ENCODE data around the gene PCDH18. TPM values are rescaled to one million over a fixed set of nuclear protein-coding genes. Genes with fewer than 3 reads are reported as not detected.
"Not testable (repeated sequence)": the region's sequence is repeated elsewhere in the genome, so short reads cannot be mapped to it uniquely, and the experiment has no call there.

Gene PCDH18
- total RNA-seq, 4 donors from 2014 or later = 49.6 to 61.3 (median 54.3) TPM

GRCh38 chr4:137514406-137515111 is 17.7 kb downstream of the PCDH18 start:
- WGBS, 2 donors = 81% methylated on average over 3 of the region's 3 CpGs
- H3K27ac ChIP-seq = no peak overlapping the region
- H3K4me3 ChIP-seq = no peak overlapping the region
- TF ChIP-seq EP300 (IDR thresholded peaks at IDR 0.05) (no peak), POLR2A (IDR thresholded peaks at IDR 0.05) (no peak), CTCF (IDR thresholded peaks at IDR 0.05) (no peak)
- no peaks in the 10 kb centered on the region for H3K36me3 ChIP-seq
- no peaks in the 10 kb centered on the region for H3K9me3 ChIP-seq
- peaks cover 0 to 8% (median 0%) of the 10 kb centered on the region in 4 donors for H3K4me1 ChIP-seq
- no peaks in the 10 kb centered on the region for H3K27me3 ChIP-seq
- DNase-seq (ENCODE audit: low spot score in 2 of 2) = no peak

GRCh38 chr4:137510557-137511265 is 21.6 kb downstream of the PCDH18 start:
- Histone ChIP-seq H3K4me3 (peak overlapping the region in 1 of 4 donors; percentile 20), H3K9me3 (no peaks in the 10 kb centered on the region), H3K4me1 (peaks cover 0 to 8% (median 0%) of the 10 kb centered on the region in 4 donors), H3K36me3 (no peaks in the 10 kb centered on the region), H3K27me3 (no peaks in the 10 kb centered on the region), H3K27ac (peak overlapping the region in 2 of 4 donors; percentile 44 to 46)
- DNase-seq (ENCODE audit: low spot score in 2 of 2) = no peak
- WGBS, 2 donors = 47 to 53% methylated on average over 2 of the region's 2 CpGs
- TF ChIP-seq CTCF (IDR thresholded peaks at IDR 0.05) (no peak), POLR2A (IDR thresholded peaks at IDR 0.05) (no peak), EP300 (IDR thresholded peaks at IDR 0.05) (peak in 1 of 2 donors; percentile 22)

- no peaks in the 10 kb centered on the region for H3K9me3 ChIP-seq
- TF ChIP-seq POLR2A (IDR thresholded peaks at IDR 0.05) = no peak
- no peak for TF ChIP-seq CTCF (IDR thresholded peaks at IDR 0.05)
- TF ChIP-seq EP300 (IDR thresholded peaks at IDR 0.05) = no peak
- no peak for DNase-seq (ENCODE audit: low spot score in 2 of 2)
- H3K36me3 ChIP-seq = no peaks in the 10 kb centered on the region
- WGBS, 2 donors = 87 to 90% methylated on average over 4 of the region's 4 CpGs
- H3K27me3 ChIP-seq = no peaks in the 10 kb centered on the region
- no peak overlapping the region for H3K4me3 ChIP-seq
- peak overlapping the region in 1 of 4 donors; percentile 46 for H3K27ac ChIP-seq
- peaks cover 0 to 8% (median 0%) of the 10 kb centered on the region in 4 donors for H3K4me1 ChIP-seq
These were observed 22.4 kb downstream of the PCDH18 start for GRCh38 chr4:137509855-137510282.

- Histone ChIP-seq H3K27ac (no peak overlapping the region), H3K27me3 (no peaks in the 10 kb centered on the region), H3K36me3 (no peaks in the 10 kb centered on the region), H3K4me3 (no peak overlapping the region), H3K9me3 (no peaks in the 10 kb centered on the region), H3K4me1 (no peaks in the 10 kb centered on the region)
- no peak for DNase-seq (ENCODE audit: low spot score in 2 of 2)
- no peak for TF ChIP-seq POLR2A (IDR thresholded peaks at IDR 0.05)
- no peak for TF ChIP-seq CTCF (IDR thresholded peaks at IDR 0.05)
- no peak for TF ChIP-seq EP300 (IDR thresholded peaks at IDR 0.05)
- 68 to 70% methylated on average over 6 of the region's 6 CpGs for WGBS, 2 donors
These were observed 29.8 kb downstream of the PCDH18 start for GRCh38 chr4:137502339-137503129.

GRCh38 chr4:137496267-137496666 is 36.0 kb downstream of the PCDH18 start:
- not testable (repeated sequence) for H3K4me3 ChIP-seq; H3K9me3 ChIP-seq; H3K4me1 ChIP-seq; DNase-seq (ENCODE audit: low spot score in 2 of 2); H3K36me3 ChIP-seq; H3K27me3 ChIP-seq; H3K27ac ChIP-seq
- WGBS, 2 donors = 90 to 92% methylated on average over 7 to 26 of the region's 29 CpGs

Measured in tibial nerve (tissue), 4 donors.